ENCODE data around the gene SBNO2.
"Not testable (repeated sequence)": the region's sequence is repeated elsewhere in the genome, so short reads cannot be mapped to it uniquely, and the experiment has no call there.

SBNO2 gene

GRCh38 chr19:1208830-1209229 lies 34.8 kb upstream of the SBNO2 start:
- DNase-seq (ENCODE audit: low read depth), result not testable (repeated sequence)

GRCh38 chr19:1206864-1207450 lies 32.9 kb upstream of the SBNO2 start:
- no peak for DNase-seq (ENCODE audit: low read depth)

- DNase-seq (ENCODE audit: low read depth), result no peak
These were observed 32.2 kb upstream of the SBNO2 start for GRCh38 chr19:1206150-1206863.

GRCh38 chr19:1205114-1206099 lies 31.3 kb upstream of the SBNO2 start, which contains the start of gene STK11:
Gene STK11, plus strand, starts transcription at chr19:1205778. Its CDS starts 1,136 bp downstream, at chr19:1206914.
- DNase-seq (ENCODE audit: low read depth), result peak; percentile 96

- not testable (repeated sequence) for DNase-seq (ENCODE audit: low read depth)
These were observed 26.5 kb upstream of the SBNO2 start for GRCh38 chr19:1200614-1201013.

GRCh38 chr19:1199531-1199930 lies 25.5 kb upstream of the SBNO2 start:
- no peak for DNase-seq (ENCODE audit: low read depth)

GRCh38 chr19:1189419-1189818 lies 15.4 kb upstream of the SBNO2 start:
- no peak for DNase-seq (ENCODE audit: low read depth)

GRCh38 chr19:1183543-1184172 lies 9.6 kb upstream of the SBNO2 start:
- no peak for DNase-seq (ENCODE audit: low read depth)

- no peak for DNase-seq (ENCODE audit: low read depth)
These were observed 8.7 kb upstream of the SBNO2 start for GRCh38 chr19:1182727-1183126.

- no peak for DNase-seq (ENCODE audit: low read depth)
These were observed 8.0 kb upstream of the SBNO2 start for GRCh38 chr19:1182068-1182467.

GRCh38 chr19:1181606-1182005 lies 7.5 kb upstream of the SBNO2 start:
- DNase-seq (ENCODE audit: low read depth), result no peak

- DNase-seq (ENCODE audit: low read depth), result peak; percentile 96
These were observed 3.5 kb upstream of the SBNO2 start for GRCh38 chr19:1177322-1178114.

- no peak for DNase-seq (ENCODE audit: low read depth)
These were observed 766 bp downstream of the SBNO2 start for GRCh38 chr19:1173159-1173844.

GRCh38 chr19:1172353-1173158 lies 1.5 kb downstream of the SBNO2 start:
- DNase-seq (ENCODE audit: low read depth), result no peak

GRCh38 chr19:1171755-1172352 lies 2.2 kb downstream of the SBNO2 start:
- DNase-seq (ENCODE audit: low read depth), result no peak

- no peak for DNase-seq (ENCODE audit: low read depth)
These were observed 2.9 kb downstream of the SBNO2 start for GRCh38 chr19:1170938-1171754.

- DNase-seq (ENCODE audit: low read depth), result no peak
These were observed 3.9 kb downstream of the SBNO2 start for GRCh38 chr19:1169921-1170885.

Data from stromal cell of bone marrow (primary cell).